HG03558 (cell line): ENCODE measurements around the gene RTN4IP1.

Source experiments
- ATAC-seq: cut with Tn5 transposase; IDR thresholded peaks from one replicate; pipeline ENCODE4 v1.9.1; 2021; ENCODE audit warnings: moderate number of reproducible peaks; ENCODE audit not compliant: unreplicated experiment; ENCODE audit errors: extremely low read depth

RTN4IP1 gene, protein sequence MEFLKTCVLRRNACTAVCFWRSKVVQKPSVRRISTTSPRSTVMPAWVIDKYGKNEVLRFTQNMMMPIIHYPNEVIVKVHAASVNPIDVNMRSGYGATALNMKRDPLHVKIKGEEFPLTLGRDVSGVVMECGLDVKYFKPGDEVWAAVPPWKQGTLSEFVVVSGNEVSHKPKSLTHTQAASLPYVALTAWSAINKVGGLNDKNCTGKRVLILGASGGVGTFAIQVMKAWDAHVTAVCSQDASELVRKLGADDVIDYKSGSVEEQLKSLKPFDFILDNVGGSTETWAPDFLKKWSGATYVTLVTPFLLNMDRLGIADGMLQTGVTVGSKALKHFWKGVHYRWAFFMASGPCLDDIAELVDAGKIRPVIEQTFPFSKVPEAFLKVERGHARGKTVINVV

GRCh38 chr6:106629103-106629858 is at the start of gene RTN4IP1, which contains the start of gene QRSL1:
Gene RTN4IP1, minus strand, starts transcription at chr6:106629498. Its CDS starts 477 bp downstream, at chr6:106629021.
Gene QRSL1, plus strand, starts transcription at chr6:106629578. Its CDS starts 104 bp downstream, at chr6:106629682.
- peak; percentile 43 for ATAC-seq

DNA sequence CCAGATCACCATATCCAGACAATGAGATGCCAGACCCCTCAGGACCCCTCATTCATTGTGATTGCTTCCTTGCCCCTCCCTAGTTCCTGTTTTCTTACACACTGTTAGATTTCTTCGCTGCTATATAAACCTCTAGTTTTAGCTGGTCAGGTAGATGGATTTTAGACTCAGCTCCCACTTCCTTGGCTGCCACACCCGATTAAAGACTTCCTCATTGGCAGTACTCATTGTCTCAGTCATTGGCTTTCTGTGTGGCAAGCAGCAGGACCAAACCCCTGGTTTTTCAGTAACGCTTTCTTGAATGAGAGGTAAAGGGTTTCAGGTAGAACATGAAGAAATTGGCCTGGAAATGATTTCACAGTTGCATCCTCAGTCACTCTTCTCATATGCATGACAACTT is 48.0 kb upstream of the RTN4IP1 start:
- ATAC-seq = no peak

GRCh38 chr6:106674541-106675229 is 45.4 kb upstream of the RTN4IP1 start:
- no peak for ATAC-seq

DNA sequence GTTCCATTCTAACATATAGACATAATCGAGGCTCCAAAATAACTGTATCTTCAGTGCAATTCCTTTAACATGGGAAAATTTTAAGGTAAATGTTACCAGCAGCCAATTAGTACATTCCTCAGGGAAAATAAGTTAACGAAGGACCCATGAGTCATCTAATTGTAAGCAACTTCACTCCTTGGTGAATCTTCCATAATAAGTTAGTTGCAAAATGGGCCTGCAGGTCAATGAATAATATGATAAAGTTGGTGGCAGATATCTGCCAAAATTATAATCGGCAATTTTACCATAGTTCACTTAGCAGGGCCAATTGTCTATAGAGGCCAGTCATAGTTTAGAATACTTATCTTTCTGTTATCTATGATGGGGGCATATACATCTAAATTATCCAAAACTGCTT is 42.4 kb upstream of the RTN4IP1 start:
- no peak for ATAC-seq

GRCh38 chr6:106670236-106670635 is 40.9 kb upstream of the RTN4IP1 start:
- ATAC-seq = no peak

DNA sequence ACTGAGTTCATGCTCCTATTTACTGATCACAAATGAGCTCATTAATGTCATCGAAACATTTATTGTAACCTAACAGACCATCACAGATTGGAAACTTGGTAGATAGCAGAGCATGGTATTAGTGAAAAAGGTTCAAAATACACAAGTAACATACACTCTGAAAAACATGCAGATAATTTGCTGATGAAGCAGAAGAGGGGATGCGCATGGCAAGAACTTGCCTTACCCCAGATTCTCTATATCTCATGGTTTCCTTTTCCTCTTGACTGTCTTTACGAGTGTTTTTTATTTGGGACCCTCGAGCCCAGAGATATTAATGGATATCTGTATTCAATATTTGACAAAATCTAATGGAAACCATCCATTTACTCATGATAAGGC is 37.7 kb upstream of the RTN4IP1 start:
- no peak for ATAC-seq

DNA sequence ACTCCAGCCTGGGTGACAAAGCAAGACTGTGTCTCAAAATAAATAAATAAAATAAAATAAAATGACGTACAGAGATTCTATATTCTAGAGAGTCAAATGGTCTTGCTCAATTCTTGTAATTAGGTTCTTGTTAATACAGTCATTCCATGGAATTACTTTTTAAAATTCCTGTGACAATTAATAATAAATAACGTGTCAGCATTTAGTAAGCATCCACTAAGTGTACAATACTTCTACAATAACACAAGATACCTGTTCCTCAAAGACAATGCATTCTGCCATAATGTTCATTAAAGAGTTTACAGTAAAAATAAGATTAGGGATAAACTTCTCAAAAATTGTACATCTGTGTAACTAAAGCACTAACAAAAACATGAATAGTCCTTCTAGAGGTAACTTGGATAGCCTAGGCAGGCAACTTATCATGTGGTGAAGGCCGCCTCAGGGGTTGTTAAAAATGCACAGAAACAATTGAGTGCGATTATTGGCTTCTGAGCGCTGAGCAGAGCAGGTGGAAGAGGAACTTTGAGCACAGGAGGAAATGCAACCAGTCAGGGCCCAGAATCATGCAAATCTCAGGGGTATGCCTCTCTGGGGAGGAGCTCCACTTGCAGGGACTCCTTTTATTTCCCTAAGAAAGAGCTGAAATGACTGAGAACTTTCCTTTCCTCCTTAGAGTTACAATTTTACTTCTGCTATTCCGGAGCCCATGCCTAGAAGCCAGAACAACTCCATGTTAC is 37.2 kb upstream of the RTN4IP1 start:
- ATAC-seq = peak; percentile 92

- ATAC-seq = no peak
Observed at GRCh38 chr6:106662458-106662857, 33.2 kb upstream of the RTN4IP1 start.

DNA sequence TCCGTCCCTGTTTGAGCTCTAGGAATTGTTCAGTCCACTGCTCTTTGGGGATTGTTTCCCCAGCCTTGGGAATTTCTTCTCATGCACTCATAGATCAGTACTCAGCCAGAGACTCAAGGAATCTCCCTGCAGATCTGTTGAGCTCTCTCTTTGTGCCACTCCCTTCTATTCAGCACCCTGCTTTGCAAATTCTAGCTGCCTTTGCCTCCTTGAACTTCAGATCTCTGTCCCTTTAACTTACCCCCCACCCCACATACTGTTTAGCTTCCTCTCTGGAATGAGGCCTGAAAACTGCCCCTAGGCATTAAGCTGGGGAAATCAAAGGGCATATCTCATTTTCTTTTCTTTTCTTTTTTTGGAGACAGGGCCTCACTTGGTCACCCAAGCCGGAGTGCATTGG is 30.6 kb upstream of the RTN4IP1 start:
- no peak for ATAC-seq

DNA sequence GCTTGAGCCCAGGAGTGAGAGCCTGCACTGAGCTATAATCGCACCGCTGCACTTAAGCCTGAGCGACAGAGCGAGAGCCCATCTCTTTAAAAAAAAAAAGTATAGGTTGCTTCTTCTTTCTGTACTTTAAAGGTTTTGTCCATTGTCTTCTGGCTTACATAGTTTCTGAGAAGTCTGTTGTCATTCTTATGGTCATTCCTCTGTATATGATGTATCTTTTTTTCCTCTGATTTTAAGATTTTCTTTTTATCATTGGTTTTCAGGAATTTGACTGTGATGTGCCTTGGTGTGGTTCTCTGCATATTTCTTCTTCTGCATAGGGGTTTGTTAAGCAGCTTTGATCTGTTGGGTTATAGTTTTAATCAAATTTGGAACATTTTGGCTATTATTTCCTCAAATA is 29.2 kb upstream of the RTN4IP1 start:
- ATAC-seq = no peak

GRCh38 chr6:106648651-106649308 is 19.5 kb upstream of the RTN4IP1 start:
- no peak for ATAC-seq

- no peak for ATAC-seq
Observed at GRCh38 chr6:106643061-106643460, 13.8 kb upstream of the RTN4IP1 start.

DNA sequence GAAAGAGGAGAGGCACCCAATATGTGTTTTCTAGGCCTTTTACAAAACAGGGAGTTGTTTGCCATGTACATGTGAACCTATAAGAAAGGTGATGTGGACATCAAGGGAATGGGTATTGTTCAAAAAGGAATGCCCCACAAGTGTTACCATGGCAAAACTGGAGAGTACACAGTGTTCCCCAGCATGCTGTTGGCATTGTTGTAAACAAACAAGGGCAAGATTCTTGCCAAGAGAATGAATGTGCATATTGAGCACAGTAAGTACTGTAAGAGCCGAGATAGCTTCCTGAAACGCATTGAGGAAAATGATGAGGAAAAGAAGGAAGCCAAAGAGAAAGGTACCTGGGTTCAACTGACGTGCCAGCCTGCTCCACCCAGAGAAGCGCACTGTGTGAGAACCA is 13.2 kb upstream of the RTN4IP1 start:
- no peak for ATAC-seq

DNA sequence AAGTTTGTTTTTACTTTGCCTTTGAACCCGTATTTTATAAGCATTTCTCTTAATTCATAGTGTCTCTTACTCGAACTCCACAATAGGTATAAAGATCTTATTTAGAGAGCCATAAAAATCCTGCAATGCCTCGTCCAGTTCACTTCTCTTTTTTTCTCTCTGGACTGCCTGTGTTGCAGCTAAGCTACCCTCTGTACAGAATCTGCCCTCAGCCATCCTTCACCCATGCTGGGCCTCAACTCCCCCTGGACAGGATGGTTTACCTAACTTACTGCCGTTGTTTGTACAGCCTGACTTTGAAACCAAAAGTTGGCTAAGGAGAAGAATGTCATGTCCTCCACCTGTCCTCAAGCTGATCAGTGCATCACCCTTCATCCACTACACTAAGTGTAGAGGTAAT is 10.5 kb upstream of the RTN4IP1 start:
- no peak for ATAC-seq

GRCh38 chr6:106637717-106638341 is 8.5 kb upstream of the RTN4IP1 start:
- no peak for ATAC-seq

DNA sequence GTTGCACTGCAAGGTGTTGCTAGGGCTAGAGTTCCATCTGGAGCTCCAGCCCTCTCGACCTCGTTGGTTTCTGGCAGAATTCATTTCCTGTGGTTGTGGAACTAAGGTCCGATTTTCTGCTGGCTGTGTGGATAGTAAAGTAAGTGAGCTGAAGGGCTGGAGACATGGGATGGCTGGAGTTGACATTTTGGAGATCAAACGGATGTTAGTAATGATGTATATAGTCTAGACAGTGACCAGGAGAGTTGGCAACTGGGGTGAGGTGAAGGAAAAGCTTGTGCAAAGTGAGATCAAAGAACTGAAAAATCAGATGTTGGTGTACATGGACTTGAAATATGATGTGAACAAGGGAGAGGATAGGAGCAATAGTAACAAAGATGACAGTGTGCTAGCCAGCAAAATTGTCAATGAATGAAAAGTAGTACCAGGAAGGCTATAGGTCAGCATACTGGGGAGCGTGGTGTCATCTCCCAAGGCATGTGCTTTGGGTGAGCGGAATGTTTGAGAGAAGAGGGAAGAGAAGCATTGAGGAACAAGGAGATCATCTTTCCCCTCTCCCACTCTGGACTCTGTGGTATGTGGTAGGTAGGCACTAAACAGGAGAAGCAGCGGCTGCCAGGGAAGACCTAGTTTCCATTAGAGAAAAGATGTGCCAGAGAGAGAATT is 7.9 kb upstream of the RTN4IP1 start:
- no peak for ATAC-seq

GRCh38 chr6:106634565-106634964 is 5.3 kb upstream of the RTN4IP1 start:
- no peak for ATAC-seq

DNA sequence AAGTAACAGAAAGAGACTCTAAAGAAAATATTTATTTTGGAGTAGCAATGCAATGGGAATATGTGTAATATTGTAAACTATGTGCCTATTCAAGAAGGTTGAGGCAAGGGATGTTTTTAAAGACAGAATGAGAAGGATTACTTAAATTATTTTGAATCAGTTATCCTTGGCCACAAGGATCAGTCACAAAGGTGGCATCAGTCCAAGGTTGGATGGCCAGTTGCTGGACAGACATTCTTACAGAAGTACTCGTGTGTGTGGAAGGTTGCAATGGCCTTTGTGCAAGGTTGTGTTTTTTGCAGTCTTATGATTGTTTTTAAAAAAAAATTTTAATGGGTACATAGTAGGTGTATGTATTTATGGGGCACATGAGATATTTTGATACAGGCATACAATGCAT is 2.0 kb upstream of the RTN4IP1 start:
- no peak for ATAC-seq

- ATAC-seq = no peak
Observed at GRCh38 chr6:106630366-106630765, 1.1 kb upstream of the RTN4IP1 start.
